Lower leg skin (tissue), 4 donors: ENCODE results near the gene FCER1A. TPM values are rescaled to one million over a fixed set of nuclear protein-coding genes. Genes with fewer than 3 reads are reported as not detected.

Experiments
- DNase-seq, 2 donors: peaks; one replicate each; pipeline ENCODE4 v3.0.0-alpha.2; 2019; ENCODE audit warnings: low spot score in 2 of 2
- H3K4me3 ChIP-seq: fragments of 200-600 bp; sonication (generic); 2 replicates; pipeline ENCODE4 v1.5.1; 2017; ENCODE audit warnings: mild to moderate bottlenecking, low read depth; ENCODE audit not compliant: poor library complexity, severe bottlenecking
- POLR2A ChIP-seq, 2 donors: fragments of 450-650 bp; IDR thresholded peaks; one replicate each; pipeline ENCODE4 v1.6.1; 2016 to 2017; ENCODE audit warnings: antibody characterized with exemption in 2 of 2, mild to moderate bottlenecking in 1 of 2, moderate library complexity in 1 of 2
- WGBS, 2 donors: methylation state at CpG; one replicate each; pipeline ENCODE4 v1.1.5; 2018; 5-methylcytosine and 5-hydroxymethylcytosine counted together
- intact Hi-C: fragments of 100-400 bp; cut with DNase I; formaldehyde crosslinking; loops from one replicate; pipeline ENCODE4 v1.15.0; 2023; ENCODE audit warnings: low total_unique reads
- total RNA-seq, 4 donors: library from RNA; depleted of rRNA; stranded (reverse); fragments of >200 nt; gene quantifications; one replicate each; pipeline ENCODE4 v1.1.0, GENCODE V29; 2016
- TF ChIP-seq, protein P1 (sequence below), 3 donors: fragments of 450-650 bp; IDR thresholded peaks; one replicate each; pipeline ENCODE4 v1.5.1; 2016; ENCODE audit warnings: antibody characterized with exemption in 3 of 3, mild to moderate bottlenecking in 3 of 3, moderate library complexity in 2 of 3

The FCER1A gene
- total RNA-seq, 4 donors from 2014 or later: 18.6 to 31.1 (median 25.2) TPM

DNA sequence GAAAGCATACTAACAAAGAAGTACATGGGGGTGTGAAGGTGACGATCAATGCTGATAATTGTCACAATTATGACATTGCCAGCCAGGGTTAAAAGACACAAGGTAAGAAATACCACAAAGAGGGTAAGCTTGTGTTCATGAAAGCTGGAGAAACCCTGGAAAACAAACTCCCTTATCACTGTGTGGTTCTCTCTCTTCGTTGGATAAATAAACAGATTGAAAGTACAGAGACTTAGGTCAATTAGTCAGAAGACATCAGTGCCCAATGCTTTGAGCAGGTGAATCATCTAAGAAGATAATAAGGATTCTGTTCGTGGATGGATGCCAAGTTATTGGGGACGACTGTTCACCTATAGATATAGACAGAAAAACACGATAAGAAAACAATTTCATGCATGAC is 22.4 kb upstream of the FCER1A start:
- intact Hi-C loops: no loop called here
- 68% methylated on average over 5 of the region's 5 CpGs for WGBS, 2 donors
- no peak for TF ChIP-seq POLR2A (IDR thresholded peaks at IDR 0.05)
- TF ChIP-seq, protein P1, sequence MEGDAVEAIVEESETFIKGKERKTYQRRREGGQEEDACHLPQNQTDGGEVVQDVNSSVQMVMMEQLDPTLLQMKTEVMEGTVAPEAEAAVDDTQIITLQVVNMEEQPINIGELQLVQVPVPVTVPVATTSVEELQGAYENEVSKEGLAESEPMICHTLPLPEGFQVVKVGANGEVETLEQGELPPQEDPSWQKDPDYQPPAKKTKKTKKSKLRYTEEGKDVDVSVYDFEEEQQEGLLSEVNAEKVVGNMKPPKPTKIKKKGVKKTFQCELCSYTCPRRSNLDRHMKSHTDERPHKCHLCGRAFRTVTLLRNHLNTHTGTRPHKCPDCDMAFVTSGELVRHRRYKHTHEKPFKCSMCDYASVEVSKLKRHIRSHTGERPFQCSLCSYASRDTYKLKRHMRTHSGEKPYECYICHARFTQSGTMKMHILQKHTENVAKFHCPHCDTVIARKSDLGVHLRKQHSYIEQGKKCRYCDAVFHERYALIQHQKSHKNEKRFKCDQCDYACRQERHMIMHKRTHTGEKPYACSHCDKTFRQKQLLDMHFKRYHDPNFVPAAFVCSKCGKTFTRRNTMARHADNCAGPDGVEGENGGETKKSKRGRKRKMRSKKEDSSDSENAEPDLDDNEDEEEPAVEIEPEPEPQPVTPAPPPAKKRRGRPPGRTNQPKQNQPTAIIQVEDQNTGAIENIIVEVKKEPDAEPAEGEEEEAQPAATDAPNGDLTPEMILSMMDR (IDR thresholded peaks at IDR 0.05): no peak
- H3K4me3 ChIP-seq: no peak overlapping the region
- DNase-seq: no peak

DNA sequence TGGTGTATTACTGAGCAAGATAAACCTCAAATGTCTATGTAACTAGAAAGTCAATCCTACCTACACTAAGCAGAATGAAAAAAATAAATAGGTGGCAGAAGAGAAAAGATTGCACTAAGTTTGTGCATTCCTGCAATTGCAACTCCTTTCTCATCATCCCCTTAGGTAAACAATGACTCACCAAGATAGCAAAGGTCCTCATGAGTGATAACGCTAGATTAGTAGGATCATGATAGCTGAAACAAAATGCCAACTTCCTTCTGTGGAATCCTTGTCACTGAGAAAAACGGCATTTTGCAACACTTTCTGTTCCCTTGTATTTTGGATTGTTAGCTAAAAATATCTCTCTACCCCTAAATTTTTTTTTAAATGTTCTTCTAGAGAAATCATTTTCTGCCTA is 20.0 kb upstream of the FCER1A start:
- intact Hi-C loops: no loop called here

GRCh38 chr1:159289060-159289459 is 13.1 kb upstream of the FCER1A start:
- WGBS, 2 donors: 54 to 61% methylated on average over 2 of the region's 2 CpGs
- intact Hi-C loops: no loop called here
- no peak for DNase-seq
- no peak overlapping the region for H3K4me3 ChIP-seq
- TF ChIP-seq, protein P1 (IDR thresholded peaks at IDR 0.05): no peak
- TF ChIP-seq POLR2A (IDR thresholded peaks at IDR 0.05): no peak

More for the DNA sequence above, 20.0 kb upstream of the FCER1A start:
- DNase-seq: no peak
- H3K4me3 ChIP-seq: no peak overlapping the region
- WGBS, 2 donors: 33 to 49% methylated on average over 2 of the region's 2 CpGs
- TF ChIP-seq, protein P1 (IDR thresholded peaks at IDR 0.05): no peak
- no peak for TF ChIP-seq POLR2A (IDR thresholded peaks at IDR 0.05)

DNA sequence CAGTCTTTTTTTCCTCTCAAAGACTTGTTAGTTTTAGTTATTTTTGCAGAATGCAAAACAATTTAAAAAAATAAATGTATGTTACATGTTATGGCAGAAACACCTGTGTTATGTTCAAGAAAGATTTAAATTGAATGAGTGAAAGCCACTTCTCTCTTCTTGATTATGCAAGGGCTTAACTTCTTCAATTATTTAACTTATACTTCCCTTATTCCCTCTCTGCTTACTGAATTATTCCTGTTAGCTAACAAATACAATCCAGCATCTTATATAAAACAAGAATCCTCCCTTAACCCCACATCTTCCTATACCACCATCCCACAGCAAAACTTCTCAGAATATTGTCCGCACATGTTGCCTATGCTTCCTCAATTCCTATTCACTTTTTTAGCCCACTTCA is 10.7 kb upstream of the FCER1A start:
- WGBS, 2 donors: 83 to 88% methylated on average over 1 of the region's 1 CpG
- no peak overlapping the region for H3K4me3 ChIP-seq
- intact Hi-C loops: no loop called here
- TF ChIP-seq, protein P1 (IDR thresholded peaks at IDR 0.05): no peak
- no peak for TF ChIP-seq POLR2A (IDR thresholded peaks at IDR 0.05)
- no peak for DNase-seq

DNA sequence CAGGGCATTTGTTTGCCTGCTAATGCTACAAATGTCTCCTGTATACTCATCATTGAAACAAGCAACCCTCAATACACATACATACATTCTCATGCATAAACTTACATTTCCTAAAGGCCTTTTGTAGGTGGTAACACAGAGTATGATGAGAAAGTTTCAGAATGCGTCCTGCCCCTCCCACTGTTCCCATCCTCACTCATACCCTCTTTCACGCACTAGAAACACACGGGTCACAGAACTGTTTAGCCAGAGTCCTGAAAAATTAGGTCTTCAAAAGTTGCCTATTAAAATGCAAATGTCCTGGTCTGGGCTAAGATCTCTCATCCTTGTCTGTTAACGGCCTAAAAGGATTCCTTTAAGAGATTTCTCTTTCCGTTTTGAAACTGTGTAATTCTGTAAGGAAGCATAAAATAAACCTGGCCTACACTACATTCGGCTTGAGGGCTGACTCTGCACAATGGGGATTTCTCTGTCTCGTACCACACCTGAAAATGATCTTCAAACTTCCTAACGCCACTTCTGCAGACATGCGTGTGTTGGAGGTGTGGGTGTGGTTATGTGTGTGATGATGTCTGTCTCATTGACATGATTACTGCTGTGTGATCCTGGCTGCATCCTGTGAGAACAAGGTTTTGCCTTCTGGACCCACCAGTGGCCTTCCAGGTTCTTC is 5.3 kb upstream of the FCER1A start:
- no peak overlapping the region for H3K4me3 ChIP-seq
- no peak for TF ChIP-seq POLR2A (IDR thresholded peaks at IDR 0.05)
- TF ChIP-seq, protein P1 (IDR thresholded peaks at IDR 0.05): no peak
- DNase-seq: no peak
- intact Hi-C loops: no loop called here
- 59 to 65% methylated on average over 9 of the region's 9 CpGs for WGBS, 2 donors

GRCh38 chr1:159300146-159300545 is 2.0 kb upstream of the FCER1A start:
- intact Hi-C loops: no loop called here
- no peak for TF ChIP-seq POLR2A (IDR thresholded peaks at IDR 0.05)
- TF ChIP-seq, protein P1 (IDR thresholded peaks at IDR 0.05): no peak
- 56 to 59% methylated on average over 4 of the region's 4 CpGs for WGBS, 2 donors
- no peak overlapping the region for H3K4me3 ChIP-seq
- no peak for DNase-seq
